A549 (cell line): ENCODE data around the gene TP73.

Source experiments
- CTCF ChIP-seq: fragments of >200 bp; sonication (Bioruptor Twin); formaldehyde crosslinking; IDR thresholded peaks from 3 replicates; pipeline ENCODE4 v1.5.1; 2016
- ELK1 ChIP-seq: fragments of 150-350 bp; IDR thresholded peaks from 2 replicates; pipeline ENCODE4 v1.6.1; 2014; ENCODE audit warnings: low read depth, mild to moderate bottlenecking, low read length
- EP300 ChIP-seq, 2 experiments: fragments of >200 bp; sonication (Bioruptor Twin); formaldehyde crosslinking; IDR thresholded peaks; 2 replicates in 1 of 2; 3 replicates in 1 of 2; pipeline ENCODE4 v1.6.1; 2016 to 2017
- JUNB ChIP-seq: fragments of >200 bp; sonication (Bioruptor Twin); formaldehyde crosslinking; IDR thresholded peaks from 2 replicates; pipeline ENCODE4 v1.6.1; 2016
- KDM1A ChIP-seq: fragments of 200-600 bp; sonication (generic); IDR thresholded peaks from 2 replicates; pipeline ENCODE4 v1.6.1; 2016; ENCODE audit warnings: low read depth, mild to moderate bottlenecking
- MAFK ChIP-seq: fragments of 450-650 bp; IDR thresholded peaks from 2 replicates; pipeline ENCODE4 v1.6.1; 2014; ENCODE audit not compliant: partially characterized antibody
- POLR2A ChIP-seq: IDR thresholded peaks from 2 replicates; pipeline ENCODE4 v1.6.1; 2012; ENCODE audit warnings: mild to moderate bottlenecking, low read length

- TF ChIP-seq CTCF, result no peak
- no peak for TF ChIP-seq KDM1A
- no peak for TF ChIP-seq ELK1
- TF ChIP-seq JUNB, result no peak
- no peak for TF ChIP-seq MAFK
- no peak for TF ChIP-seq EP300 (IDR thresholded peaks at IDR 0.05)
- TF ChIP-seq POLR2A, result no peak
Measured at GRCh38 chr1:3767328-3767925, 115.1 kb downstream of the TP73 start.
